ENCODE measurements around the gene KIRREL3.

GRCh38 chr11:126409620-126409985 is 591.0 kb downstream of the KIRREL3 start:
- TF ChIP-seq, protein P1, sequence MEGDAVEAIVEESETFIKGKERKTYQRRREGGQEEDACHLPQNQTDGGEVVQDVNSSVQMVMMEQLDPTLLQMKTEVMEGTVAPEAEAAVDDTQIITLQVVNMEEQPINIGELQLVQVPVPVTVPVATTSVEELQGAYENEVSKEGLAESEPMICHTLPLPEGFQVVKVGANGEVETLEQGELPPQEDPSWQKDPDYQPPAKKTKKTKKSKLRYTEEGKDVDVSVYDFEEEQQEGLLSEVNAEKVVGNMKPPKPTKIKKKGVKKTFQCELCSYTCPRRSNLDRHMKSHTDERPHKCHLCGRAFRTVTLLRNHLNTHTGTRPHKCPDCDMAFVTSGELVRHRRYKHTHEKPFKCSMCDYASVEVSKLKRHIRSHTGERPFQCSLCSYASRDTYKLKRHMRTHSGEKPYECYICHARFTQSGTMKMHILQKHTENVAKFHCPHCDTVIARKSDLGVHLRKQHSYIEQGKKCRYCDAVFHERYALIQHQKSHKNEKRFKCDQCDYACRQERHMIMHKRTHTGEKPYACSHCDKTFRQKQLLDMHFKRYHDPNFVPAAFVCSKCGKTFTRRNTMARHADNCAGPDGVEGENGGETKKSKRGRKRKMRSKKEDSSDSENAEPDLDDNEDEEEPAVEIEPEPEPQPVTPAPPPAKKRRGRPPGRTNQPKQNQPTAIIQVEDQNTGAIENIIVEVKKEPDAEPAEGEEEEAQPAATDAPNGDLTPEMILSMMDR (IDR thresholded peaks at IDR 0.05; ENCODE audit: insufficient read depth, low read length, poor library complexity, severe bottlenecking) = no peak
- TF ChIP-seq EZH2phosphoT487 (conservative IDR thresholded peaks at IDR 0.05; ENCODE audit: low read length) = no peak

Measured in SU-DHL-6 (cell line).